Measurements from ENCODE around the gene VRTN.
A peak's percentile ranks its signal among the peaks of the same experiment; 100 is the strongest.
"Not testable (repeated sequence)": the region's sequence is repeated elsewhere in the genome, so short reads cannot be mapped to it uniquely, and the experiment has no call there.

VRTN gene

DNA sequence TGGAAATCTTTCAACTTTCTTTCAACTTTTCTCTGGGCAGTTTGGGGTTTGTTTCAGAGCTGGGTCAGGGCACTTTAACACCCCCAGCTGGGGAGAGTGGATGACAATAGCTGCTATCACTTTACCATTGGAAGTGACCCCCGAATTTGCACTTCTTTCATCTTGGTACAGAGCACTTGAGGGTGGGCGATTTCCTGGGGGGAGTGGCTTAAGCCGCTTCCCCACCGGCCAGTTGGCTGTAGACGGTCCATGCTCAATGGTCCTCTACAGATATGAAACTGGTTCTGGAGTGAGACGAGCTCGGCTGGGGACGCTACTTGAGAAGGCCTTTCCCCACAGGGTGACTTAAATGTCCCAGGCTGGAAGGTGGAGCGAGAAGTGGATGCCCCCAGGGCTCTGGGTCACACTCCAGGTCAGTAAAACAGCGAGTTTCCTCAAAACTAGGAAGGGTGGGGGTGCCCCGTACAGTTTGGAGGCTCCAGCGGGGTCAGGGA, at the start of gene VRTN:
VRTN (plus strand) TSS at position 231 of the 494 bp plus-strand sequence. CDS start 8,313 bp downstream, outside the sequence.
- DNase-seq = no peak

- DNase-seq = no peak
These were observed 49.2 kb upstream of the VRTN start for GRCh38 chr14:74299061-74299545.

DNA sequence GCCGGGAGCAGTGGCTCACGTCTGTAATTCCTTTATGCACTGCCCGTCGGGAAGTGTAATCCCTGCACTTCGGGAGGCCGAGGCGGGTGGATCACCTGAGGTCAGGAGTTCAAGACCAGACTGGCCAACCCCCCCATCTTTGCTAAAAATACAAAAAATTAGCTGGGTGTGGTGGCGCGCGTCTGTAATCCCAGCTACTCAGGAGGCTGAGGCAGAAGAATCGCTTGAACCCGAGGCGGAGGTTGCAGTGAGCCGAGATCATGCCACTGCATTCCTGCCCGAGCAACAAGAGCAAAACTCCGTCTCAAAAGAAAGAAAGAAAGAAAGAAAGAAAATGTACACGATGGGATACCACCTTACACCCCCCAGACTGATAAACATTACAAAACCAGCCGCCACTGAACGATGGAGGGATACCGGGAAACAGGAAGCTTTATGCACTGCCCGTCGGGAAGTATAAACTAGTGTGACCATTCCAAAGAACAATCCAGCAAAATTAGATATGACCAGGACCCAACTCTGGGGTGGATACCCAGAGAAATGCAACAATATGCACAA, 46.6 kb upstream of the VRTN start:
- peak; percentile 9 for DNase-seq

- peak; percentile 9 for DNase-seq
These were observed 46.1 kb upstream of the VRTN start for GRCh38 chr14:74302152-74302628.

GRCh38 chr14:74302634-74303569, 45.4 kb upstream of the VRTN start, which contains the start of gene ABCD4:
TSS of gene ABCD4 (minus strand) at chr14:74302934. CDS start at chr14:74302912, 22 bp downstream.
- peak; percentile 93 for DNase-seq

GRCh38 chr14:74308695-74309094, 39.6 kb upstream of the VRTN start:
- DNase-seq = no peak

GRCh38 chr14:74309125-74310022, 38.9 kb upstream of the VRTN start:
- DNase-seq = no peak

GRCh38 chr14:74312161-74312560, 36.1 kb upstream of the VRTN start:
- no peak for DNase-seq

GRCh38 chr14:74313601-74314000, 34.7 kb upstream of the VRTN start:
- no peak for DNase-seq

- no peak for DNase-seq
These were observed 33.7 kb upstream of the VRTN start for GRCh38 chr14:74314576-74314975.

- peak; percentile 0 for DNase-seq
These were observed 23.3 kb upstream of the VRTN start for GRCh38 chr14:74324931-74325361.

DNA sequence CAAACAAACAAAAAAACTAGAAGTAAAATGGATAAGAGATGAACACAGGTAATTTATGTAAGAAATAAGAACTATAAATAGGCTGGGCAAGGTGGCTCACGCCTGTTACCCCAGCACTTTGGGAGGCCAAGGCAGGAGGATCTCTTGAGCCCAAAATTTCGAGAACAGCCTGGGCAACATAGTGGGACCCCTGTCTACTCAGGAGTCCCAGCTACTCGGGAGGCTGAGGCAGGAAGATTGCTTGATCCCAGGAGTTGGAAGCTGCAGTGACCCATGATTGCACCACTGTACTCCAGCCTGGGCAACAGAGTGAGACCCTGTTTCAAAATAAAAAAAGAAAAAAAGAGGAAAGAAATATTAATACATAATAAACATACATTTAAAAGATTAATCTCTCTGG, 22.8 kb upstream of the VRTN start:
- no peak for DNase-seq

DNA sequence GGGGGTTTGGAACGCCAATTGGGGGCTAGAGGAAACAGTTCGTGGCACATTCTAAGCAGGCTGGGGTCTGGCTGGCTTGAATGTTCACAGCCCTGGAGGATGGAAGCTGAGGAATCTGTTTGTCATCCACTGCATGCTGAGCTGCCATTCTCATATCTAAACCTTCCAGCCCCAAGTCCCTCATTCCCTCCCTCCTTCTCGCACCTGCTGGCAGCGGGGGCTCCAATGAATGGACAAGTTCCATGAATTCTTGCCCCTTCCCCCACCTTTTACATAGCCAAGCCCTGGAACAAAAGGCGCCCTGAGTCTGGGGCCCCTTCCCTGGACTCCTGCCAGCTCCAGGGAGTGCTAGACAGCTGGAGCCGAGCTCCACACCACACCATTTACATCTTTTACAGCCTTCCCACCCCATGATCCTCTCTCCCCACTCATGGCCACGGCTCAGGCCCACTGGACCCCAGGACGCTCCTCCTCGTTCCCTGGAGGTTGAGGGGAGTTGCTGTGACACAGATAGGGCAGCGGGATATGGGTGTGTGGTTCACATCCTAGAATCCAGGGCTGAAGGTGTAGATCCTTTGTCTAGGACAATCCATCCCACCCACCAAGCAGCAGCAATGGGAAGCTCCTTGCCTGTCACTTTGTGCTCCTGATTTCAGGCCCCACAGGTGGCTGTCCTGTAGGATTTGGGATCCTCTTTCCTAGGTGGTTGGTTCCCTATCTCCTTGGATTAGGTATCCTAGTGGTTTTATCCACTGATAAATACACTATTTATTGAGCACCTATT, 21.7 kb upstream of the VRTN start:
- DNase-seq = peak; percentile 4

DNA sequence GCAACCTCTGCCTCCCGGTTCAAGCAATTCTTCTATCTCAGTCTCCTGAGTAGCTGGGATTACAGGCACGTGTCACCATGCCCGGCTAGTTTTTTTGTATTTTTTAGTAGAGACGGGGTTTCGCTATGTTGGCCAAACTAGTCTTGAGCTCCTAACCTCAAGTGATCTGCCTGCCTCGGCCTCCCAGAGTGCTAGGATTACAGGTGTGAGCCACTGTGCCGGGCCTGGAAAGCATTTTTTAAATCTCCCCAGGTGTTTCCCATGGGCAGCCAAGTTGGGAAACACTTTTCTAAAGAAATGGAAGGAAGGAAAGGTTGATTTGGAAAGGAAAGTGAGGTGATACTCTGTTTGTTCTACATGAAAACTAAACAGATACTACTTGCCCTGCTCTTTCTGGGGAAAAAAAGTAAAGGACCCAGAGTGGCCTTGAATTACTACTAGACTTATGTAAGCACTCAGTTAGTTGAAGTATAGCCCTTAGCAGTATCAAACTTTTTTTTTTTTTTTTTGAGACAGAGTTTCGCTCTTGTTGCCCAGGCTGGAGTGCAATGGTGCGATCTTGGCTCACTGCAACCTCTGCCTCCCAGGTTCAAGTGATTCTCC, 18.2 kb upstream of the VRTN start:
- DNase-seq = not testable (repeated sequence)

DNA sequence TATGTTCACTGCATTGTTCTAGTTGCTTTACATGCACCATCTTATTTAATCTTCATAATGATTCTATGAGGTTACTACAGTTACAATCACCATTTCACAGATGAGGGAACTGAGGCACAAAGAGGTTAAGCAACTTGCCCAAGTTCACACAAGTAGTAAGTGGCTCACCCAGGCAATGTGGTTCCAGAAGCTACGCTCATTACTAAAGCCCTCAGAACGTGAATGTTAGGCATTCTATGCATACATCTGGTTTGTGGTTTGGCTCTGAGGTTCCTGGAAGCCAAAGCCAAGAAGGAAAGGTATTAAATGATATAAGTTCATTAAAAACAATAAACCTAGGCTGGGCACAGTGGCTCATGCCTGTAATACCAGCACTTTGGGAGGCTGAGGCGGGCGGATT, 14.4 kb upstream of the VRTN start:
- DNase-seq = no peak

DNA sequence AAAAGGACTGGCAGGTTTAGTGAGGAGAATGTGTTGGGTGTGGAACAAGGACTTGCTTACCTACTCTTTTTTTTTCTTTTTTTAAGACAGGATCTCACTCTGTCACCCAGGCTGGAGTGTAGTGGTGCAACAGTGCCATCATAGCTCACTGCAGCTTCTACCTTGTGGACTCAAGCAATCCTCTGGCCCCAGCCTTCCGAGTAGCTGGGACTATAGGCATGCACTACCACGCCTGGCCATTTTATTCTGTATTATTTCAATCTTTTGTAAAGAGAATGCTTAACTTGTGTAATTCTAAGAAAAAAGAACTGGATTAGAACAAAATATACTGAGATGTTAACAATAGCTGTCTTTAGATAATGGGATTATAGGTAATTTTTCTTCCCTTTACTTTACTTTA, 1.9 kb upstream of the VRTN start:
- no peak for DNase-seq

DNA sequence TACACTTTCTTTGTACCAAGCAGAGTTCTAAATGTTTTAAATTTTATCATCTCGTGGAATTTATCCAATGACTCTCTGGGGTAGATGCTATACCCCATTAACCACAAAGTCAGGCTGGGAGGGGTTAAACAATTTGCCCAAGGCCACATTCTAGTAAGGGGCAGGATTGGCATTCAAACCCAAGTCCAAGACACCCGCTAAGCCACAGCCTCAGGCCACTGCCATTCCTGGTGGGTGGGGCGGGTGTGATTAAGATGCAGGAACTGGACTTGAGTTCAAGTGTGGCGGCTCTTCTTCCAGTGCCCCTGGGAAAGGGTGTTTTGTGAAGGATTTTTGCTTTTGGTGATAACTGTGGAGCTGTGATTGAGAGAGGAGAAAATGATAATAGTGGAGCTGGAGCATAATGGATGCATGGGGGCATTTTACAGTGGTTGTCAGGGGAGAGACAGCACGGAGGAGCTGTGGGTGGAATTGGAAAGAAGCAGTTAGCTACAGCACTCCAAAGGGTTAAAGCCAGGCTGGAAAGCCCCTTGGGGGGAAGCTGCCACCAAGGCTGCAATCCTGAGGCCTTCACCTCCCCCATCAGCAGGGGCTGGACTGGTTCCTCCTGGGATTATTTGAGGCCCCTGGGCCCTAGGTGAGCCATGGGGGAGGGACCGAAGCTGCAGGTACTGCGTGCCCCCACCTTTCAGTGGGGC, 1.0 kb upstream of the VRTN start:
- no peak for DNase-seq

DNA sequence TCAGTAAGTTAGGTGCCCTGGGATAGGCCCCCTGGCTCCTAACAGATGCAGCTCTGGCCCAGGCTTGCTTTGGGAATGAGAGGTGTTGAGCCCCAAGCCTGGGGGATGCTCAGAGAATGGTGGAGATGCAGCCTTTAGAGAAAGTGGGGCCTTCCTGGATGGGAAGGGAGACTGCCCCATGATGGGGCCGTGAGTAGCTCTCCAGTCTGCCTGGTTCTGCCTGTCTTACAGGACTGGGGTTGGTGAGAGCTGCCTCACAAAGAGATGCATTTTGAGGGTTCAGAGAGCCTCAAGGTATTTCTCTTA, 523 bp upstream of the VRTN start:
- no peak for DNase-seq

GRCh38 chr14:74348735-74349463, 628 bp downstream of the VRTN start:
- no peak for DNase-seq

DNA sequence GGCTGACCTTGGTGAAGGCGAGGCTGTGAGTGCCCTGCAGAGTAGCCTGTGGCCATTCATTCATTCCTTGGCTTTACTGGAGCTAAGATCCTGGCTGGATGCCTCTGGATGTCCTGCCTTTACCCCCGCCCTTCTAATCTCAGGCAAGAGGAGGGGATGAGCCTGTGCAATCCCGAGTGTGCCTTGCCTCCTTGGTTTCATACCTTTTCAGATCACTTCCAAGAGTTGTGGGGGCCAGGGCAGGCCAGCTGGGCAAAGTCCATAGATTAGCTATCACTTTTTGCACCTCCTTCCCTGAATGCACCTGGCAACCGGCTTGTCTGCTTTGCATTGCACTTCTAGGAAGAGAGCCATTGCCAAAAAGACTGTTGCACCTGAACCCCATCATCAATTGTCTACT, 1.5 kb downstream of the VRTN start:
- DNase-seq = no peak

All from SHP77 treated with DMSO at 0.1 percent for 48 hours (cell line).